NCI-H2029 (cell line): Measurements from ENCODE around the gene HOXD10.

Experiments
- DNase-seq: peaks from one replicate; lab custom pipeline; 2025; lab: John Stamatoyannopoulos, UW

The HOXD10 gene

GRCh38 chr2:176151442-176152287 is 35.1 kb downstream of the HOXD10 start, which contains the start of gene HOXD4:
Gene HOXD4, plus strand, starts transcription at chr2:176151550. Its CDS starts 84 bp downstream, at chr2:176151634.
- no peak for DNase-seq

GRCh38 chr2:176152350-176153181 is 36.0 kb downstream of the HOXD10 start:
- no peak for DNase-seq

- no peak for DNase-seq
Measured at GRCh38 chr2:176154576-176155252, 38.1 kb downstream of the HOXD10 start.

- DNase-seq = no peak
Measured at GRCh38 chr2:176155356-176156044, 38.9 kb downstream of the HOXD10 start.

GRCh38 chr2:176156301-176156806 is 39.8 kb downstream of the HOXD10 start:
- DNase-seq = no peak

- no peak for DNase-seq
Measured at GRCh38 chr2:176156807-176157498, 40.4 kb downstream of the HOXD10 start, which contains the start of gene HOXD3. Gene HOXD3, plus strand, starts transcription at chr2:176157307. Its CDS starts 11,808 bp downstream, at chr2:176169115.

- DNase-seq = peak; percentile 42
Measured at GRCh38 chr2:176157499-176158185, 41.1 kb downstream of the HOXD10 start.

GRCh38 chr2:176158186-176158591 is 41.6 kb downstream of the HOXD10 start:
- no peak for DNase-seq

- no peak for DNase-seq
Measured at GRCh38 chr2:176158855-176159662, 42.5 kb downstream of the HOXD10 start.

- DNase-seq = no peak
Measured at GRCh38 chr2:176159663-176160250, 43.2 kb downstream of the HOXD10 start.

- no peak for DNase-seq
Measured at GRCh38 chr2:176160251-176160985, 43.8 kb downstream of the HOXD10 start.

- no peak for DNase-seq
Measured at GRCh38 chr2:176160986-176161824, 44.6 kb downstream of the HOXD10 start.

- no peak for DNase-seq
Measured at GRCh38 chr2:176161825-176162626, 45.4 kb downstream of the HOXD10 start.

GRCh38 chr2:176162911-176163671 is 46.5 kb downstream of the HOXD10 start:
- no peak for DNase-seq

GRCh38 chr2:176163672-176164056 is 47.1 kb downstream of the HOXD10 start:
- DNase-seq = no peak

- no peak for DNase-seq
Measured at GRCh38 chr2:176164201-176164600, 47.6 kb downstream of the HOXD10 start.
